Measurements from ENCODE around the gene CCDC191.

Gene CCDC191

GRCh38 chr3:114034787-114035545 is 21.4 kb downstream of the CCDC191 start:
- H3K4me1 ChIP-seq (ENCODE audit: insufficient read depth, low read length), result no peaks in the 10 kb centered on the region
- H3K9me3 ChIP-seq (ENCODE audit: low read length), result peaks cover 2% of the 10 kb centered on the region
- H3K36me3 ChIP-seq (ENCODE audit: insufficient read depth, low read length), result peaks cover 24% of the 10 kb centered on the region
- no peak overlapping the region for H3K4me3 ChIP-seq (ENCODE audit: low read length)
- no peak overlapping the region for H2AFZ ChIP-seq (ENCODE audit: low read depth, low read length)
- H3K27me3 ChIP-seq (ENCODE audit: insufficient read depth, low read length), result no peaks in the 10 kb centered on the region

GRCh38 chr3:114034211-114034610 is 22.1 kb downstream of the CCDC191 start:
- Histone ChIP-seq H3K36me3 (ENCODE audit: insufficient read depth, low read length) (peaks cover 27% of the 10 kb centered on the region), H3K4me1 (ENCODE audit: insufficient read depth, low read length) (no peaks in the 10 kb centered on the region), H2AFZ (ENCODE audit: low read depth, low read length) (no peak overlapping the region), H3K4me3 (ENCODE audit: low read length) (no peak overlapping the region), H3K27me3 (ENCODE audit: insufficient read depth, low read length) (no peaks in the 10 kb centered on the region), H3K9me3 (ENCODE audit: low read length) (peaks cover 2% of the 10 kb centered on the region)

DNA sequence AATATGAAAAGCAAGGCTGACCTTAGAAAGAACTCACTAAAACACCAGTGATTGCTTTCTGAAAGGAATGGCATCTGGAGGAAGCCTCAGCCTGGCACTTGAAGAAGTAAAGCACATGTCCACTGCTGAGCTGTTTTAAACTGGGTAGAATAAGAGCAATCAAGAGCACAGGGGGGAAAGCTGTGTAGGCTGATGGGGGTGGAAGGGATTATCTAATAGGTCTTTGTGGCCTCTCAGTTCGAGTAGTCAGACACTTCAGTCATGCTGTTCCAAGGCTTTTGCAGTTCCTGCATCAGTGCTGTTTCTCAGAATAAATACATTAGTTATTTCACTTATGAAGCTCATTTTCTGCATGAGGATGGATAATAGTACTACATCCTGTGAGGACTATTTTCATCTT is 22.6 kb downstream of the CCDC191 start:
- H3K27me3 ChIP-seq (ENCODE audit: insufficient read depth, low read length), result no peaks in the 10 kb centered on the region
- peaks cover 27% of the 10 kb centered on the region for H3K36me3 ChIP-seq (ENCODE audit: insufficient read depth, low read length)

GRCh38 chr3:114026331-114026730 is 30.0 kb downstream of the CCDC191 start:
- H3K9me3 ChIP-seq (ENCODE audit: low read length), result no peaks in the 10 kb centered on the region
- H3K4me1 ChIP-seq (ENCODE audit: insufficient read depth, low read length), result no peaks in the 10 kb centered on the region
- H3K36me3 ChIP-seq (ENCODE audit: insufficient read depth, low read length), result peaks cover 2% of the 10 kb centered on the region
- no peak overlapping the region for H3K4me3 ChIP-seq (ENCODE audit: low read length)
- H3K27me3 ChIP-seq (ENCODE audit: insufficient read depth, low read length), result no peaks in the 10 kb centered on the region
- H2AFZ ChIP-seq (ENCODE audit: low read depth, low read length), result no peak overlapping the region

More for the DNA sequence above, 22.6 kb downstream of the CCDC191 start:
- Histone ChIP-seq H3K9me3 (ENCODE audit: low read length) (peaks cover 2% of the 10 kb centered on the region), H3K4me3 (ENCODE audit: low read length) (no peak overlapping the region), H2AFZ (ENCODE audit: low read depth, low read length) (no peak overlapping the region), H3K4me1 (ENCODE audit: insufficient read depth, low read length) (no peaks in the 10 kb centered on the region)

DNA sequence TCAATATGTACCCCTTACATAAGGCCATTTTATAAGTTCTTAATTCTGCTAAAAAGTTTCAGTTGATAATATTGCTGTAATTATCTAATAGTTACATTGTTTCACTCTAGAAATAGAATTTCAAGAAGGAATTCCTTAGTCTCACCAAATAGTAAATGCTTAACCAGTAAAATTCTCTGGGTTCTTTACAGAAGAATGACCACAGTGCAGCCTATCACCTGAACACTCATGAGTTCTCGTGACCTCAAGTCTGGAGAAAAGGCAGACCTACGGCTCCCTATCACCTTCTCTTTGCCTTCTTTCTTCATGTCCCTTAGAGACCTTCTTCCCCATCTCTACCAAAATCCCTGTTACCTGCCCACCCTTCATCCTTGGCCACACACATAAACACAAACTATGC is 30.9 kb downstream of the CCDC191 start:
- H3K9me3 ChIP-seq (ENCODE audit: low read length), result no peaks in the 10 kb centered on the region
- peaks cover 2% of the 10 kb centered on the region for H3K36me3 ChIP-seq (ENCODE audit: insufficient read depth, low read length)
- no peaks in the 10 kb centered on the region for H3K27me3 ChIP-seq (ENCODE audit: insufficient read depth, low read length)
- H3K4me1 ChIP-seq (ENCODE audit: insufficient read depth, low read length), result no peaks in the 10 kb centered on the region
- no peak overlapping the region for H3K4me3 ChIP-seq (ENCODE audit: low read length)
- H2AFZ ChIP-seq (ENCODE audit: low read depth, low read length), result no peak overlapping the region

DNA sequence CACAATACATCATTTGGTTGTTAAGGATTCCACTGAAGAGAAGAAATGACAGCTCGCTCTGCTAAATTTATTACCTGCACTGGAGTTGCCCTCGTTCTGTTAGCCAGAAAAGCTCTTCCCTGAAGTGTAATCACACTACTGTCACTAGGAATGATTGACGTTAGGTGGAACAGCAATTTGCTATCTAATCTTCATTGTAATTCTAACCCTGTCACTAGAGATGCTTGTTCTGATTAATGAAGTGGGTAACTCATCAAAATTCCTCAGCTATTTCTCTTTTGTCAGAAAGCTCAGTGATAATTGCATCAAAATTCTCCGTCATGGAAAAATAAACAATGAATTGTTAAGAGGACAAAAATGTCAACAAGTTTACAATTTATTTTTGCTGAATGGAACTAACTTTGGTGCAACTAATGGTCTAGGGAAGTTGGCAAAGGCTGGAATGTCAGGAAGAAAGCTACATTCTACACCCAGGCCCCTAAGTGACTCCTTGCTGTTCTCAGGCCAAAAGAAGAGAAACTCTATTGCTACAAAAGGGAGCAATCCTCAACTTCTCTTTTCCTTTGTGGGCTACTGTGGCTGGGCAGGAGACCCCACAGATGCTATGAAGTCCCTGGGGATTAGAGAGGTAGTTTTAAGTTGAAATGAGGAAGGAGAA is 34.1 kb downstream of the CCDC191 start:
- no peaks in the 10 kb centered on the region for H3K36me3 ChIP-seq (ENCODE audit: insufficient read depth, low read length)
- H3K4me3 ChIP-seq (ENCODE audit: low read length), result no peak overlapping the region
- no peaks in the 10 kb centered on the region for H3K9me3 ChIP-seq (ENCODE audit: low read length)
- H3K27me3 ChIP-seq (ENCODE audit: insufficient read depth, low read length), result no peaks in the 10 kb centered on the region
- H3K4me1 ChIP-seq (ENCODE audit: insufficient read depth, low read length), result no peaks in the 10 kb centered on the region
- H2AFZ ChIP-seq (ENCODE audit: low read depth, low read length), result no peak overlapping the region

- H3K4me3 ChIP-seq (ENCODE audit: low read length), result no peak overlapping the region
- no peaks in the 10 kb centered on the region for H3K9me3 ChIP-seq (ENCODE audit: low read length)
- H3K4me1 ChIP-seq (ENCODE audit: insufficient read depth, low read length), result no peaks in the 10 kb centered on the region
- H3K27me3 ChIP-seq (ENCODE audit: insufficient read depth, low read length), result no peaks in the 10 kb centered on the region
- no peak overlapping the region for H2AFZ ChIP-seq (ENCODE audit: low read depth, low read length)
- no peaks in the 10 kb centered on the region for H3K36me3 ChIP-seq (ENCODE audit: insufficient read depth, low read length)
These were observed 35.4 kb downstream of the CCDC191 start for GRCh38 chr3:114020907-114021306.

GRCh38 chr3:114019486-114019885 is 36.8 kb downstream of the CCDC191 start:
- Histone ChIP-seq H3K27me3 (ENCODE audit: insufficient read depth, low read length) (no peaks in the 10 kb centered on the region), H2AFZ (ENCODE audit: low read depth, low read length) (no peak overlapping the region), H3K36me3 (ENCODE audit: insufficient read depth, low read length) (no peaks in the 10 kb centered on the region), H3K9me3 (ENCODE audit: low read length) (no peaks in the 10 kb centered on the region), H3K4me1 (ENCODE audit: insufficient read depth, low read length) (no peaks in the 10 kb centered on the region), H3K4me3 (ENCODE audit: low read length) (no peak overlapping the region)

DNA sequence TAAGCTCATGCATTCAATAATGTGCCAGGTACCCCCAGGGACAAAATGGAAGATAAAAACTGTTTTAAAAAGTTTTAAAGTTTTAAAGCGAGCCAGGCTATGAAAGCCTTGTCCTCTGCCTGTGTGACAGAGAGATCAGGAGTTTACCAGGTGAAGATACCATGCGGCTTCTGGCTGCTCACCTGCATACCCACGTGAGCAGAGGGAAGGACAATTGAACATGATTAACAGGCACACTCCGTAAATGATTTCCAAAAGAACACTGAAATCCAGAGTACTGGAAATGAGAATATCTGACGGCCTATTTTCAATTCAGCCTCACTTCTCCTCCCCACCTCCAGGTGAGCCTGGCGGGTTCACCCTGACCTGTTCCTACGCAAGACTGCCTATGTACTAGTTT is 42.1 kb downstream of the CCDC191 start:
- no peaks in the 10 kb centered on the region for H3K4me1 ChIP-seq (ENCODE audit: insufficient read depth, low read length)
- H3K9me3 ChIP-seq (ENCODE audit: low read length), result no peaks in the 10 kb centered on the region
- H3K27me3 ChIP-seq (ENCODE audit: insufficient read depth, low read length), result no peaks in the 10 kb centered on the region
- no peaks in the 10 kb centered on the region for H3K36me3 ChIP-seq (ENCODE audit: insufficient read depth, low read length)
- H3K4me3 ChIP-seq (ENCODE audit: low read length), result no peak overlapping the region
- H2AFZ ChIP-seq (ENCODE audit: low read depth, low read length), result no peak overlapping the region

- Histone ChIP-seq H3K36me3 (ENCODE audit: insufficient read depth, low read length) (no peaks in the 10 kb centered on the region), H3K9me3 (ENCODE audit: low read length) (peaks cover under 1% of the 10 kb centered on the region), H3K4me1 (ENCODE audit: insufficient read depth, low read length) (no peaks in the 10 kb centered on the region), H3K27me3 (ENCODE audit: insufficient read depth, low read length) (no peaks in the 10 kb centered on the region), H2AFZ (ENCODE audit: low read depth, low read length) (no peak overlapping the region), H3K4me3 (ENCODE audit: low read length) (no peak overlapping the region)
These were observed 45.1 kb downstream of the CCDC191 start for GRCh38 chr3:114011059-114011797.

DNA sequence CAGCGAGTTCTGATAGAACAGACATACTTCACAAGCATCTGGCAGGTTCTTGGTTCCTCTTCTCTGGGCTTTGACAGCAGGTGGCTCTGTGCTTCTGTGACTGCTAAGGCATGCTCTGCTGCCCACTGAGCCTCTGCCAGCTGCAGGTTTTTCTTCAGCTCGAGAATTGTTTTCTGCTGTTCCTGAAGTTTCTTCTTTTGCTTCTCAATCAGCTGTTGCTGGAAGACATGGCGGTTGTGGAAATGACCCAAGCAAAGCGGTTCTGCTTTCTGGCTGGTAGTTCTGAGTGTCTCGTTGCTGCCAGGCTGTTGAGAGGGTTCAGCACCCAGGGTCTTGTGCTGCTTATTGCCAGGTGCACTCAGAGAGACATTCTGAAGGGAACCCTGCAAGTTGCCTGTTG is 50.8 kb downstream of the CCDC191 start:
- peaks cover 10% of the 10 kb centered on the region for H3K9me3 ChIP-seq (ENCODE audit: low read length)
- peaks cover 19% of the 10 kb centered on the region for H3K36me3 ChIP-seq (ENCODE audit: insufficient read depth, low read length)

DNA sequence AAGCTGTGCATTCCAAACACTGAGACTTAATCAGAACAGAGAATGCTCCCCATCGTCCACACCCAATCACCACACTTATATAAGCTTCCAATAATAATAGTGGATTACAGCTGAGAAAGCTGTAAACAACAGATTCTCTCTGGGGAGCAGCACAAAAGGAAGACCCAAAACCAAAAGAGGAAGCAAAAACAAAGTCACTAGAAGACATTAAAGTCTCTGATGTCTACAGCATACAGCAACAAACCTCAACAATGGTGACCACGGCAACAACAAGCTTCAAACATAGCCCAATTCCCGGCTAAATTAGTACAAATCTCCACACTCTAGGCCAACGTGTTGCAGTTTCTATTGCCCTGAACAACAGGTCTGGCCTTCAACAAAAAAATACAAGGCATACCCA is 70.8 kb downstream of the CCDC191 start:
- Histone ChIP-seq H3K27me3 (ENCODE audit: insufficient read depth, low read length) (no peaks in the 10 kb centered on the region), H3K9me3 (ENCODE audit: low read length) (peaks cover 2% of the 10 kb centered on the region), H3K36me3 (ENCODE audit: insufficient read depth, low read length) (no peaks in the 10 kb centered on the region), H3K4me1 (ENCODE audit: insufficient read depth, low read length) (peaks cover 9% of the 10 kb centered on the region), H2AFZ (ENCODE audit: low read depth, low read length) (no peak overlapping the region), H3K4me3 (ENCODE audit: low read length) (no peak overlapping the region)

More for the DNA sequence above, 50.8 kb downstream of the CCDC191 start:
- Histone ChIP-seq H3K4me3 (ENCODE audit: low read length) (no peak overlapping the region), H3K4me1 (ENCODE audit: insufficient read depth, low read length) (no peaks in the 10 kb centered on the region), H3K27me3 (ENCODE audit: insufficient read depth, low read length) (no peaks in the 10 kb centered on the region), H2AFZ (ENCODE audit: low read depth, low read length) (no peak overlapping the region)

- H3K9me3 ChIP-seq (ENCODE audit: low read length), result peaks cover 2% of the 10 kb centered on the region
- H3K36me3 ChIP-seq (ENCODE audit: insufficient read depth, low read length), result peaks cover 5% of the 10 kb centered on the region
- no peak overlapping the region for H2AFZ ChIP-seq (ENCODE audit: low read depth, low read length)
- H3K27me3 ChIP-seq (ENCODE audit: insufficient read depth, low read length), result no peaks in the 10 kb centered on the region
- H3K4me3 ChIP-seq (ENCODE audit: low read length), result no peak overlapping the region
- H3K4me1 ChIP-seq (ENCODE audit: insufficient read depth, low read length), result peaks cover 9% of the 10 kb centered on the region
These were observed 72.8 kb downstream of the CCDC191 start for GRCh38 chr3:113983544-113983943.
